ENCODE results near the gene MAX.
A peak's percentile ranks its signal among the peaks of the same experiment; 100 is the strongest.

MAX gene

DNA sequence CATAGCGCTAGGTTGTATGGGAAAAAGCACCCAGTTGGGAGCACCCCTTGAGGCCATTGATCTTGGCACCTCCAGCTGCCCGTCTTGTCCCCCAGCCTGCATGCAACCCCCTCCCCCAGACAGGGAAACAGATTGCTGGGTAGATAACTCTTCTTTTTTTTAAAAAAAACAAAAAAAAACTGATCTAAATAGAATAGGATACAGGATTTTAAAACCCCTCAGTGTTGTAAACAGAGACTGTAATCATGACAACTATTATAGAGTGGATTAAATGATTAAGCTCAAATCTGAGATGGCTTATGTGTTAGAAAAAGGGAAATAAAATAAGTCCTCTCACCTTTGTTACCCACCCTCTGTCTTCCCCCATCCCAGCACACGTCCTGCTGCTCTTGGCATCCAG, 48.9 kb downstream of the MAX start:
- TF ChIP-seq, protein P1, sequence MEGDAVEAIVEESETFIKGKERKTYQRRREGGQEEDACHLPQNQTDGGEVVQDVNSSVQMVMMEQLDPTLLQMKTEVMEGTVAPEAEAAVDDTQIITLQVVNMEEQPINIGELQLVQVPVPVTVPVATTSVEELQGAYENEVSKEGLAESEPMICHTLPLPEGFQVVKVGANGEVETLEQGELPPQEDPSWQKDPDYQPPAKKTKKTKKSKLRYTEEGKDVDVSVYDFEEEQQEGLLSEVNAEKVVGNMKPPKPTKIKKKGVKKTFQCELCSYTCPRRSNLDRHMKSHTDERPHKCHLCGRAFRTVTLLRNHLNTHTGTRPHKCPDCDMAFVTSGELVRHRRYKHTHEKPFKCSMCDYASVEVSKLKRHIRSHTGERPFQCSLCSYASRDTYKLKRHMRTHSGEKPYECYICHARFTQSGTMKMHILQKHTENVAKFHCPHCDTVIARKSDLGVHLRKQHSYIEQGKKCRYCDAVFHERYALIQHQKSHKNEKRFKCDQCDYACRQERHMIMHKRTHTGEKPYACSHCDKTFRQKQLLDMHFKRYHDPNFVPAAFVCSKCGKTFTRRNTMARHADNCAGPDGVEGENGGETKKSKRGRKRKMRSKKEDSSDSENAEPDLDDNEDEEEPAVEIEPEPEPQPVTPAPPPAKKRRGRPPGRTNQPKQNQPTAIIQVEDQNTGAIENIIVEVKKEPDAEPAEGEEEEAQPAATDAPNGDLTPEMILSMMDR (IDR thresholded peaks at IDR 0.05; ENCODE audit: extremely low read depth, missing control alignments), result no peak
- no peak for DNase-seq (ENCODE audit: low spot score)

DNA sequence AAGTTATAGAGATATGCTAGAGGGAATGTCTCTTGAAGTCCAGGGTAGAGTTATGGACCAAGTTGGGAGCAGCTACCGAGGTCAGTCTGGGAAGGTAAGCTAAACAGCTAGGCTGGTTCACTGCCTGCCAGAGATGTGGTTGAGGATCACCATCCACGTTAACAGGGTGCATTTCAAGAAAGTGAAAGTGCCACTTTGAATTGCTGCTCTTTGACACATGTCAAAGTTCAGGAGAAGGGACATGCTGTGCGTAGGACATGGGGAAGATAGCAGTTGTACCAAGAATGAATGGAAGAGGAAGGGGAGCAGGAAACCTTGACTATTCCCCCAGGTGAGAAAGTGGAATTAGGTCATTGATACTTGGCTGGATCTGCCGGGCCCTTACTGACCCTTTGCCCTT, 49.5 kb downstream of the MAX start:
- TF ChIP-seq, protein P1 (IDR thresholded peaks at IDR 0.05; ENCODE audit: extremely low read depth, missing control alignments), result no peak
- DNase-seq (ENCODE audit: low spot score), result no peak

DNA sequence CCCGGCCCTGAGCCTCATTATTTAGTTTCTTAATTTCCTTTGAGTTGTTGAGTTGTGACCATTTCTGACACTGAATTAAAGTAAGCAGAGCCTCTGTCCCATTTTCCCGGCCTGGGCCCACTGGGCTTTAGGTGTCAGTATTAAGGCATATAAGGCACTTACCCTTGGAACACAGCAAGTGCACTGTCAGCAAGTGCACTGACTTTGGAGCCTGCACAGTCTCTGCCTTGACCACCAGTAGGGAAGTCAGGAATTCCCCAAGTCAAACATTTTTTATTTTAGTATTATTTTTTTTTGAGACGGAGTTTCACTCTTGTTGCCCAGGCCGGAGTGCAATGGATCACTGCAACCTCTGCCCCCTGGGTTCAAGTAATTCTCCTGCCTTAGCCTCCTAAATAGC, 56.6 kb downstream of the MAX start:
- TF ChIP-seq, protein P1 (IDR thresholded peaks at IDR 0.05; ENCODE audit: extremely low read depth, missing control alignments), result no peak

DNA sequence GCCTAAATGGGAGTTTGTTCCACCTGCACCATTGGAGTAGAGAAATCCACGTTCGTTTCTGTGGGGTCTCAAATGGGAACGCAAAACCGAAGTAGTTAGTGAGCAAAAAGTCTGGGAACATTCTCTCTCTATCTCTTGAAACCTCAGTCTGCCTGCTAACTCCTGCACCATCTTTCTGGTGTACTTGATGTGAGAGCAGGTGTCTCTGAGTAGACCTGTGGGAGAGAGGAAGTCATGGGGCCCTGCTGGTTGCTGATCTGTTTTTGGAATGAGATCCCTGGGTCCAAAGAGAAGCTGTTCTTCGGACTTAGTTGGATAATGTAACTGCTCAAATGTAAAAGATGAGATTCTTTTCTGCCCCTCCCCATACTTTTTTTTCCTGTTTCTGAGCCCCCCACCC, 57.3 kb downstream of the MAX start:
- TF ChIP-seq, protein P1 (IDR thresholded peaks at IDR 0.05; ENCODE audit: extremely low read depth, missing control alignments), result no peak
- no peak for DNase-seq (ENCODE audit: low spot score)

More for the DNA sequence above, 56.6 kb downstream of the MAX start:
- no peak for DNase-seq (ENCODE audit: low spot score)

DNA sequence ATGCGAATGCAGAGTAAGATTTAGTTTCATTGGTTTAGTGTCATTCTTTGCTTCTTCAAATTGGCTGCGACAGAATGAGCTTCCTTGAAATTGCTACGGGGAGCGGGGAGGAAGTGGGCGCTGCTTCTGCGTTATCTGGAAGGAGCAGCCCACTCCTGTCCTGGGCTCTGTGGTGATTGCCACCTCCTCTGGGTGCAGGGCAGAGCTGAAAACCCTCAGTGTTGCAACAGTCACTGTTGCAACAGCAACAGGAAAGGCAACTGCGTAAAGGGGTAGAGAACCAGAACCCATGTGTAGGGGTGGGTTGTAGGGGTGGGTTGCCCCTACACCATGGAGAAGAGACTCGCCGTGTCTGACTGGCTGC, 57.7 kb downstream of the MAX start:
- TF ChIP-seq, protein P1 (IDR thresholded peaks at IDR 0.05; ENCODE audit: extremely low read depth, missing control alignments), result no peak
- no peak for DNase-seq (ENCODE audit: low spot score)

DNA sequence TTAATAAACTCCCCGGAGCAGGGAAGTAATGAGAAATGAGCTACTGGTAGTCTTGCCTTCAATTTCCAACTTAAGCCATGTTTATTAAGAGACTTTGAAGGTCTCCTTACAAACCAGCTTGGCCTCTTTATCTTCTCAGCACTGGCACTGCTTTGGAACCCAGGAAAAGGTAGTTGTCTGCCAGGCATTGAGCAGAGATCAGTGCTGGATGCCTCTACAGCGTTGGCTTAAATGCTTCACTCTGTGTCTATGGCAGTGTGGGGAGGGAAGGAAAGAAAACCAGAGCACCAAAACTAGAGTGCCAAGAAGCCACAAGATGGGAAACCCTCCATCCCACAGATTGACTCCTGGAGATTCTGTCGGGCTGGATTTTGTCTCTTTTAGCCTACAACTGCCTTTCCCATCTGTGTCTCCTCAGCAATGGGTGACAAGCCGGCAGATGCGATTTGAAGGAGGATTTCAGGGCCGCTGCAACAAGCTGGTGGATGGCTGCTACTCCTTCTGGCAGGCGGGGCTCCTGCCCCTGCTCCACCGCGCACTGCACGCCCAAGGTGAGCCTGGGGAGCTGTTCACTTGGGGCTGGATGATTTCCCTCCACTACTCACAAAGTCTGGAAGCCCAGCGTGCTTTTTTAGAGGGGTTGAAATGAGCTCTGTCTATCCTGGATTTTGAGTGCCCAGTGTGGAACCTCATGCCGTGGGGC, 58.3 kb downstream of the MAX start:
- TF ChIP-seq, protein P1 (IDR thresholded peaks at IDR 0.05; ENCODE audit: extremely low read depth, missing control alignments), result no peak
- DNase-seq (ENCODE audit: low spot score), result no peak

DNA sequence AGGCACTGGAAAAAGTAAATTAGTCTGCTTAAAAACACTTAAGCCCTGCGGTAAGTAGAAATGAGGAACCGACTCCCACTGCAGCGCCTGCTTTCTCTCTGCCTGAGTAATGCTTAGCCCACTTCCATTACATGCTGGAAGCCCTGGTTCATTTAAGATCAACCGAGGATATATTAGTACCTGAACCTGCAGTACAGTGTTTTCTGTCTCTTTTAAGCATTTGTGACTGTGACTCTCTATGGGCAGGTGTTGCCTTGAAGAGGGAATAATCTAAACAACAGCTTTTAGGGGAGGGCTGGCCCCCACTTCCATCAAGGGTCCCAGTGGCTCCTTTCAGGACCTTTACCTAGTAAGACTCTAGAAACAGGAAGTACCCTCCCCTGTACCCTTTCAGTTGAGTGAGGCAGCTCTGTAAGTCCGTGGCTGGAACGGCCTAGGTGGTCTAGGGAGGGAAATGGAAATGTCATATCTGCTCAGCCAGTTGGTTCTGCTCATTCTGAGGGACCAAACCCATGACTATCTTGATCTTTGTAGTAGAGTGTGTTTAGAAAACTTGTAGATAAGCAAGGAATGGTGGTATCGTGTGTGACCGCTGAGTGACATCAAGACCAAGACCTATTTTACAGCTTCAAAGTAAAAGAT, 59.5 kb downstream of the MAX start:
- peak; percentile 57 for DNase-seq (ENCODE audit: low spot score)
- TF ChIP-seq, protein P1 (IDR thresholded peaks at IDR 0.05; ENCODE audit: extremely low read depth, missing control alignments), result no peak

Data from GM20000 (cell line).